Epithelial cell of esophagus (primary cell): ENCODE results near the gene PAK3.
A peak's percentile ranks its signal among the peaks of the same experiment; 100 is the strongest.

ENCODE experiments used
- DNase-seq: peaks from one replicate; pipeline ENCODE4 v3.0.0; 2010; ENCODE audit warnings: low read depth
- H3K4me3 ChIP-seq: 2 replicates; pipeline ENCODE4 v1.5.1; 2011; ENCODE audit warnings: mild to moderate bottlenecking, low read length, control low read depth
- TF ChIP-seq, protein P1 (sequence below): IDR thresholded peaks from 2 replicates; pipeline ENCODE4 v1.5.1; 2011; ENCODE audit warnings: low read depth, mild to moderate bottlenecking, low read length, control low read depth, inconsistent platforms; ENCODE audit not compliant: insufficient read depth; ENCODE audit errors: missing control alignments

PAK3 gene

DNA sequence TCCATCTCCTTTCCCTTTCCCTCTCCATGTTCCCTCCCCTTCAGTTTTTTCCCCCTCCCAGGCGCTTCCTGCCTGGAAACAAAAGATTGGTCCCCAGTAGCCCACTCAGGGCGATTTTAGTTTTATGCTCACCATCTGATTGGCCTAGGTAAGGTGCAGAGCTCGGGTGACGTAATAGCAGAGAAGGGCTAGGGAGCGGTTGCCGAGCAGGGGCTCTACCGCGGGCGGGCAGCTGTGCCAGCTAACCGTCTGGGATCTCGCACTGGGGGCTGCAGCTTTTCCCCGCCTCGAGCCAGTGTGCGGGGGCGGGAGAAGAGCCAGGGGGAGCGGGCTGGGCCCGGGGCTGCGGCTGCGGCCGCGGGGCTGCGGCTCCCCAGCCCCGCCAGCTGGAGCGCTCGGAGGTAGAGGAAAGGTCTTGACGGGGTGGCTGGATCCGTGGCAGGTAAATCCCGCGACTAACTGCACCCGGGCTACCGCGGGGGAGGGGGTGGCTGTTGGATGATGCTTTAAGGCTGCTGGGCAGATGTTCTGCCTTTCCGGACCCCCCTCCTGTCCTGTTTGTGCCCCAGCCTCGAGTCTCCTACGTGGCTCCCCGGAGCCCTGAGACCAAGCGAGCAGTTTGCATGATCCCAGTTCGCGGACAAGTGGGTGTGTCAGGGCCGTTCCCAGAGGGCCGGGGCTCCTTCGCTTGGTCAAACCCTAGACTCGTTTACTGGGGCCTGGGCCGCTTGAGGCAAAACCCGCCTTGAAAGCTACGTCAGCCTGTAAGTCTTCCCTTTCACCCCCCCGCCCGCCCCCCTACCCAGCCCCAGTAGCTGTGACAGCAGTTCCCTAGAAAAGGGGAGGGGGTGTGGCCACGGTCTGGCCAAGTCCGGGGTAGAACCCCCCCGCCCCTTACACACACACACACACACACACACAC is at the start of gene PAK3:
PAK3 (plus strand) TSS at position 218 of the 922 bp plus-strand sequence. CDS start 26,913 bp downstream, outside the sequence.
- TF ChIP-seq, protein P1, sequence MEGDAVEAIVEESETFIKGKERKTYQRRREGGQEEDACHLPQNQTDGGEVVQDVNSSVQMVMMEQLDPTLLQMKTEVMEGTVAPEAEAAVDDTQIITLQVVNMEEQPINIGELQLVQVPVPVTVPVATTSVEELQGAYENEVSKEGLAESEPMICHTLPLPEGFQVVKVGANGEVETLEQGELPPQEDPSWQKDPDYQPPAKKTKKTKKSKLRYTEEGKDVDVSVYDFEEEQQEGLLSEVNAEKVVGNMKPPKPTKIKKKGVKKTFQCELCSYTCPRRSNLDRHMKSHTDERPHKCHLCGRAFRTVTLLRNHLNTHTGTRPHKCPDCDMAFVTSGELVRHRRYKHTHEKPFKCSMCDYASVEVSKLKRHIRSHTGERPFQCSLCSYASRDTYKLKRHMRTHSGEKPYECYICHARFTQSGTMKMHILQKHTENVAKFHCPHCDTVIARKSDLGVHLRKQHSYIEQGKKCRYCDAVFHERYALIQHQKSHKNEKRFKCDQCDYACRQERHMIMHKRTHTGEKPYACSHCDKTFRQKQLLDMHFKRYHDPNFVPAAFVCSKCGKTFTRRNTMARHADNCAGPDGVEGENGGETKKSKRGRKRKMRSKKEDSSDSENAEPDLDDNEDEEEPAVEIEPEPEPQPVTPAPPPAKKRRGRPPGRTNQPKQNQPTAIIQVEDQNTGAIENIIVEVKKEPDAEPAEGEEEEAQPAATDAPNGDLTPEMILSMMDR, result no peak
- DNase-seq, result peak; percentile 58

DNA sequence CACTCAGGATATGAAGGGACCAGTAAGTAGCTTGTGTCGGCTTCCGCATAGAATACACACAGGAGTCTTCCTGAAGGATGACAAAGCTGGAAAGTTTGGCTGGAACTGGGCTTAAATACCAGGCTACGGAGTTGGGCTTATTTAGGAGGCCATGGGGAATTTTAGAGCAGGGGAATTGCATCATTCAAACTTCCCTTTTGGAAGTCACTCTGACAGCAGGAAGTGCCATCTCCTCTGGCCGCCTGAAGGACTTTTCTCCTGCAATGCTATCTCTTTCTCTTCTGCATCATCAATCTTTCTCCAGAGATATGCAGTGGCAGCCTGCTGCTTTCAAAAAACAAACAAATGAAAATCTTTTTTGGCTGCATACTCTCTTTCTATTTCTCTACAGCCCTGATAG is 48.4 kb upstream of the PAK3 start:
- H3K4me3 ChIP-seq, result no peak overlapping the region
- TF ChIP-seq, protein P1, result no peak
- no peak for DNase-seq

More for the DNA sequence above, at the start of gene PAK3:
- H3K4me3 ChIP-seq, result peak within 1 kb of the TSS; percentile 31

DNA sequence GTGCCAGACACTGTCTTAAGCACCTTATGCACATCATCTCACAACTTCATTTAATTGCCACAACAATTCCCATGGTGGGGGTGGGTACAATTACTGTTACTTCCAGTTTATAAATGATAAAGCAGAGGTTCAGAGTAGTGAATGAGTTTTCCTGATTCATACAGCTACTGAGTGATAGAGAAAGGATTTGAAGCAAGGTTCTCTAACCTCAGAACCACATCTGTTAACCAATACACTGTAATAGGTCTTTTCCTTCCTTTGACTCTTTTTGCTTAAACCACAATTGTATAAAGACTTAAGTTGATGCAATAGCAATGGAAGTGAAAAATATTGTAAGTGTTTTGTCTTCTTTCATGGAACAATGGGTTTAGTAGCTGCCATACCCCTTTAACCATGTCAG is 43.5 kb upstream of the PAK3 start:
- no peak overlapping the region for H3K4me3 ChIP-seq
- TF ChIP-seq, protein P1, result no peak
- DNase-seq, result no peak

DNA sequence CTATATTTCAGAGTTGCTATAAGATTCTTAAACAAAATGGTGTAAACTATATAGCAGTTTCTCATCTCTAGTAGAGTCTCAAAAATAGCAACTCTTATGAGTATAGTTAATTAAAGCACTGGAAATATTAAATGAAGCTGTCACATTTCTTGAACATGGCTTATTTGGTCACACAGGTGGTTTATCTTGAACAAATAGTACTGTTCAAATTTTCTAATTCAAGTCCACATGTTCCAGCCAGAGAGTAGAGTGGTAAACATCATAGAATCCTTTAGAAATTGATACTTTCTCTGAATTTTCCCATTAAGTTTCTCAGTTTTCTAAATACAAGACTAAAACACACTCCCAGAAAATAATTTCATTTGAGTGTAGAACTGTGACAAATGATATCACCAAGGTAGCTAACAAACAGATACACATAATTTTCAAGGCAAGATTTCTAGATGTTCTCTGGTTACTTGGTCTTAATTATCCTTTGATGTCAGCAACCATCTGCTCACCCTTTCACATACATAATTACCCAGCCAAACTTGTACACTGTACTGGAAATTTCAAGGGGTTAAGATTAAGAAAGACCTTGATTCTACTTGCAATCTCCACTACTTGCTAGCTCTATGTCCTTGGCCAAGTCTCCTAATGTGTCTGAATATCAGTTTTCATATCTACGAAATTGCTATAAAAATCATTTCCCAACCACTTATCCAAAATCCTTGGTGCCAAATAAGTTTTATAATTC is 24.3 kb upstream of the PAK3 start:
- DNase-seq, result no peak
- H3K4me3 ChIP-seq, result no peak overlapping the region
- TF ChIP-seq, protein P1, result no peak

DNA sequence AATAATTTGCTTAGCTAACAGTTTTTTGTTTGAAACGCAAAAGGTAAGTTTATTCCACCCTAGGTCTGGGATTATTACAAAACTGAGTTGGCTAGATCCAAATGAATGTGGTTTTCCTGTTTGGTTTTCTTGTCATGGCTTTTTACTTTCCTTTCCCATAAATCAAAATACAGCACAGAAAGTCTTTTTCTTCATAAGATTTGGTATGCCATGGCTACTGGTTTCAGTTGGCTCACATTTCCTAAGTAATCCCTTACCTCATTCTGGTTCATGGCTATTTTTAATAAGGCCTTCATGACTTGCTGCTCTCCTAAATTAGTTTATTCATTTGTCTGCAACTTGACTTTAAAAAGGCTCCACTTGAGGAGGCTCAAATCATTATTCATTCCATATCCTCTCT is 12.9 kb upstream of the PAK3 start:
- TF ChIP-seq, protein P1, result no peak
- H3K4me3 ChIP-seq, result no peak overlapping the region
- no peak for DNase-seq

DNA sequence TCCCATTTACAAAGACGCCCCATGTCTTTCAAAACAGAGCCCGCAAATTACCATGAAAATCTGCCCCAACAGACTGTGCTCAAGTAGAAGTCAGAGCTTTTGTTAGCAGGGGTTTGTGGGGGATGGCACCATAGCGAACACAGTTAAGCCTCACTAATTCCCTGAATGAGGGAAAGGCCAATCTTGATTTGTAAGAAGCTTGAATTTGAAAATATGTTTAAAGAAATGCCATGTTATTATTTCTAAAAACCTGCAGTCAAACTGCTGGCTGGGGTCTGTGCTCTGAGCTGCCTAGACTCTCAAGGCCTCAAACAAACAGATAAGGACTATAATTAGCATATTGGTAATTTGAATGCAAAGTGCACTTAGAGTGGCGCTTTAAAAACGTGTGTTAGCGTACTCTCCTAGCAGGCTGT is 9.4 kb upstream of the PAK3 start:
- no peak for DNase-seq
- TF ChIP-seq, protein P1, result no peak

More for the DNA sequence above, 9.4 kb upstream of the PAK3 start:
- H3K4me3 ChIP-seq, result no peak overlapping the region
